Measurements from ENCODE around the gene PHKB.

PHKB gene

DNA sequence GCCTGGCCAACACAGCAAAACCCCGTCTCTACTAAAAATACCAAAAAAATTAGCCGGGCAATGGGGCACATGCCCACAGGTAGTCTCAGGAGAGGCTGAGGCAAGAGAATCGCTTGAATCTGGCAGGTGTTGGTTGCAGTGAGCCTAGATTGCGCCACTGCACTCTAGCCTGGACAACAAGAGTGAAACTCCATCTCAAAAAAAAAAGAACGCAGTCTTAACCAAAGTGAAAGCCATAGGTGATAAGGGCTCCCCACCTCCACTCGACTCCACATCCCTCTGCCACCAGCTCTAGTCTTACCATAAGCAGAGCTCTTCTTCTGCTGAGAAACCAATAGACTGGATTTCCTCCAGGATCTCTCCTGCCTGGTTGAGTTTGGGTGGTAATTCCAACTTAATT, 266.0 kb downstream of the PHKB start:
- ChIA-PET POLR2A (no interaction called here), CTCF (no interaction called here)
- DNase-seq (ENCODE audit: extremely low spot score), result no peak
- TF ChIP-seq, protein P1, sequence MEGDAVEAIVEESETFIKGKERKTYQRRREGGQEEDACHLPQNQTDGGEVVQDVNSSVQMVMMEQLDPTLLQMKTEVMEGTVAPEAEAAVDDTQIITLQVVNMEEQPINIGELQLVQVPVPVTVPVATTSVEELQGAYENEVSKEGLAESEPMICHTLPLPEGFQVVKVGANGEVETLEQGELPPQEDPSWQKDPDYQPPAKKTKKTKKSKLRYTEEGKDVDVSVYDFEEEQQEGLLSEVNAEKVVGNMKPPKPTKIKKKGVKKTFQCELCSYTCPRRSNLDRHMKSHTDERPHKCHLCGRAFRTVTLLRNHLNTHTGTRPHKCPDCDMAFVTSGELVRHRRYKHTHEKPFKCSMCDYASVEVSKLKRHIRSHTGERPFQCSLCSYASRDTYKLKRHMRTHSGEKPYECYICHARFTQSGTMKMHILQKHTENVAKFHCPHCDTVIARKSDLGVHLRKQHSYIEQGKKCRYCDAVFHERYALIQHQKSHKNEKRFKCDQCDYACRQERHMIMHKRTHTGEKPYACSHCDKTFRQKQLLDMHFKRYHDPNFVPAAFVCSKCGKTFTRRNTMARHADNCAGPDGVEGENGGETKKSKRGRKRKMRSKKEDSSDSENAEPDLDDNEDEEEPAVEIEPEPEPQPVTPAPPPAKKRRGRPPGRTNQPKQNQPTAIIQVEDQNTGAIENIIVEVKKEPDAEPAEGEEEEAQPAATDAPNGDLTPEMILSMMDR (IDR thresholded peaks at IDR 0.05; ENCODE audit: control extremely low read depth, extremely low read depth, low read depth, missing control alignments), result no peak

DNA sequence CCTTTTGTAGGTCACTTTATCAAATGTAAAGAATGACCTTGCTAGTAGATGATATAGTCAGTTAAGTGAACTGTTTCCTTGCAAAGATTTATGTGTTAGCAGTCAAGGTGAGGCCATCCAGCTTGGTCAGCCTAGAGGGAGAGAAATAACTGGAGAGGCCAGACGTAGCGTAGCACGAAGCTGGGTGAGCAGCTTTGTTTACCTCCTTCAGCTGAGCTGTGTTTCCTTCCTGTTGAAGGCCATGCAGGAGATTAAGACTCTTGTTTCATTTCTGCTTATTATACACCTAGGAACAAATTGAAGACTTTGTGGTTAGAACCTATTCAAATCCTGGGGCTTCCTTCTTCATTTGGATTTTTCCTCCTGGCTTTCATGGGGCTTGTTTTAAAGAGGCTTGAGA, 267.1 kb downstream of the PHKB start:
- DNase-seq (ENCODE audit: extremely low spot score), result no peak
- TF ChIP-seq, protein P1 (IDR thresholded peaks at IDR 0.05; ENCODE audit: control extremely low read depth, extremely low read depth, low read depth, missing control alignments), result no peak
- ChIA-PET POLR2A (no interaction called here), CTCF (no interaction called here)

DNA sequence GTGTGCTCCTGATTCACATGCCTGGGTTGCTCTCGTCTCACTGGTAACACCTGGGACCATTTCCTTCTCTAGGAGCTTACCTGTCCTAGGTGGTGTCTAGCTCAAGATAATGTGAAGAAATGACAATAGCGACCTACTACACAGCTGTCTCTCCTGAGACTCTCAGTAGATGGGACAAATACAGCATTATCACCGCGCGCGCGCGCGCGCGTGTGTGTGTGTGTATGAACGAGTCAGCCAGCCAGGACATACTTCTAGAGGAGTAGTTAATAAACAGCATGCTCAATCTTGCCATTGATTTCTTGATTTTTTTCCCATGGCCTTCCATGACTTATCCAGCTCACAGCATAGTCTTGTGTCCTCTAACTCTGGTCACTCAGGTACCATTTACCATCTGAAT, 268.6 kb downstream of the PHKB start:
- ChIA-PET CTCF (interaction anchor here (1.5 to 1.7 kb wide), 2 partner anchors 10 to 16 kb away, joined by 4 to 6 read pairs; no protein-coding TSS in a partner anchor), POLR2A (no interaction called here)
- TF ChIP-seq, protein P1 (IDR thresholded peaks at IDR 0.05; ENCODE audit: control extremely low read depth, extremely low read depth, low read depth, missing control alignments), result no peak
- DNase-seq (ENCODE audit: extremely low spot score), result no peak

DNA sequence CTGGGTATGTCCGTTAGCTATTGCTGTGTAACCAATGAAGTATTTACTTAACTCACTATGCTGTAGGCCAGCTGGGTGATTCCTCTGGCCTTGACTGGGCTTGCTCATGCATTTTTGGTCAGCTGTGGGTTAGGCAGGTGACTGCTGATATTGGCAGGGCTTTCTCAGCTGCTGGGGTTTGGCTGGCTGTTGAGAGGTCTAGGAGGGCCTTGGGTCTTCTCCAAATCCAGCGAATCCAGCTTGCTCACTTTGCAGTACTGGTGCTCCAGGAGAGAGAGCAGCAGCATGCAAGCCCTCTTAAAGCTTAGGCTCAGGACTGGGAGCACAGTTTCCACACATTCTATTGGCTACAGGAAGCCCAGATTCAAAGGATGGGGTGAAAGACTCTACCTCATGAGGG, 270.1 kb downstream of the PHKB start:
- DNase-seq (ENCODE audit: extremely low spot score), result no peak
- TF ChIP-seq, protein P1 (IDR thresholded peaks at IDR 0.05; ENCODE audit: control extremely low read depth, extremely low read depth, low read depth, missing control alignments), result no peak
- ChIA-PET POLR2A (no interaction called here), CTCF (interaction anchor here (1.2 to 1.5 kb wide), 2 partner anchors 15 to 18 kb away, joined by 3 to 4 read pairs; no protein-coding TSS in a partner anchor)

DNA sequence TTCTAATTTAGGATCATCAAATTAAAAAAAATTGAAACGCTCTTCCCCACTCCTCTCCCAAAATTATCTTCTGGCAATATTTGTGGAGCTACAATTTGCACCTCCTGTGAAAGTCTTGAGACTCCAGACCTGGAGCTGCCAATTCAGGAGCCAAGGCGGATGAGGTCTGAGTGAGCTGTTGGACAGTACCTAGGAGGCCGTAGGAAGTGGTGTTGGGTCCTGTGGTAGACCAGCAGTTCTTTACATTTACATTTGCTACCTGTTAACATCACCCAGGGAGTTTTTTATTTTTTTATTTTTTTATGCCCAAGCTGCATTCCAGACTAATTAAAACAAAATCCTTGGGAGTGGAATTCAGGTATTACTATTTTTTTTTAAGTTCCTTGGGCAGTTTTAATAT, 271.0 kb downstream of the PHKB start:
- ChIA-PET CTCF (no interaction called here), POLR2A (no interaction called here)
- no peak for DNase-seq (ENCODE audit: extremely low spot score)
- TF ChIP-seq, protein P1 (IDR thresholded peaks at IDR 0.05; ENCODE audit: control extremely low read depth, extremely low read depth, low read depth, missing control alignments), result no peak

DNA sequence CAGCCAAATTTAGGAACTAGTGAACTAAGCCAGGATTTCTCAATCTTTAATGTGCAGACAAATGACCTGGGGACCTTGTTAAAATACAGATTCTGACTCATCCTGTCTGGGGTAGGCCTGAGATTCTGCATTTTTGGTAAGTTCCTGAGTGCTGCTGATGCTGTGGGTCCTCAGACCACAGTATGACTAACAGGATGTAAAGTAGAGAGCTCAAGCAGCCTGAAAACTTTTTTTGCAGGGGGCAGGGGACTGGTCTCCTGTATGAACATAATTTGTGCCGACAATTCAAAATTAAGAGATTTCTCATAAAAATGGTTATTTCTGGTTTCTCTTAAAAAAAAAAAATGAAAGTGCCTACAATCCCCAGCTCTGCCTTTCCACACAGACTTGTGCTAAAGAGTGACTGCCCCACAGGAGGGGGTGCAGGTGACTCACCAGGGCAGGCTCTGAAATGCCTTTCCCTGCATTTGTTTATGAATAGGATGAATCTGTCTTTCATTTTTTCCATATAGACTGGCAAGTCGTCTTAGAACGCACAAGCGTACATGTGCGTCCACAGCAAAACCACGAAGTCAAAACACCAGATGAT, 271.5 kb downstream of the PHKB start:
- CTCF ChIA-PET, result interaction anchor here (1.4 kb wide), 1 partner anchor 13 kb away, joined by 3 read pairs; no protein-coding TSS in a partner anchor
- POLR2A ChIA-PET, result no interaction called here
- DNase-seq (ENCODE audit: extremely low spot score), result no peak
- TF ChIP-seq, protein P1 (IDR thresholded peaks at IDR 0.05; ENCODE audit: control extremely low read depth, extremely low read depth, low read depth, missing control alignments), result no peak

All from GM10248 (cell line).